GM19467 (cell line): ENCODE data around the gene CEP95.
A peak's percentile ranks its signal among the peaks of the same experiment; 100 is the strongest.

Source experiments
- ATAC-seq: cut with Tn5 transposase; IDR thresholded peaks from one replicate; pipeline ENCODE4 v1.9.1; 2021; ENCODE audit warnings: mild to moderate bottlenecking, moderate library complexity; ENCODE audit not compliant: unreplicated experiment

The CEP95 gene

DNA sequence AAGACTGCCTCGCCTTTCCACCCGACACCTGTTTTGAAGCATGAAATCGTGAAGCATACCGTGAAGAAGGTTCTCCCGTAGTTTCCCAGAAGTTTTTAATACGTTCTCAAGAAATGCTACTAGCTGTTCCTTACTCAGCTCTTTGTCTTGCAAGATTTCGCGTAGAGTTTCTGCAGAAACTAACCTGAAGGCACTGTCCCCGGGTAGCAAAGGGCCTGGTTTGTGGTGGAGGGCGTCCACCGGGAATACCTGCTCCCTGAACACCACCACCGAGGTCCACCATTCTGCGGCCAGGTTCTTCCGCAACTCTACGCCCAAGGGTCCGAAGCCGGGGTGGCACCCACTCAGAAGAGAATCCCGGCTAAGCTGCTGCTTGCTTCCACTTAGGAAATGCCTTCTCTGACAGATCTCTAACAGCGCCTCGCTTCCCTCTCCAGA lies 10.4 kb upstream of the CEP95 start:
- ATAC-seq = peak; percentile 22

DNA sequence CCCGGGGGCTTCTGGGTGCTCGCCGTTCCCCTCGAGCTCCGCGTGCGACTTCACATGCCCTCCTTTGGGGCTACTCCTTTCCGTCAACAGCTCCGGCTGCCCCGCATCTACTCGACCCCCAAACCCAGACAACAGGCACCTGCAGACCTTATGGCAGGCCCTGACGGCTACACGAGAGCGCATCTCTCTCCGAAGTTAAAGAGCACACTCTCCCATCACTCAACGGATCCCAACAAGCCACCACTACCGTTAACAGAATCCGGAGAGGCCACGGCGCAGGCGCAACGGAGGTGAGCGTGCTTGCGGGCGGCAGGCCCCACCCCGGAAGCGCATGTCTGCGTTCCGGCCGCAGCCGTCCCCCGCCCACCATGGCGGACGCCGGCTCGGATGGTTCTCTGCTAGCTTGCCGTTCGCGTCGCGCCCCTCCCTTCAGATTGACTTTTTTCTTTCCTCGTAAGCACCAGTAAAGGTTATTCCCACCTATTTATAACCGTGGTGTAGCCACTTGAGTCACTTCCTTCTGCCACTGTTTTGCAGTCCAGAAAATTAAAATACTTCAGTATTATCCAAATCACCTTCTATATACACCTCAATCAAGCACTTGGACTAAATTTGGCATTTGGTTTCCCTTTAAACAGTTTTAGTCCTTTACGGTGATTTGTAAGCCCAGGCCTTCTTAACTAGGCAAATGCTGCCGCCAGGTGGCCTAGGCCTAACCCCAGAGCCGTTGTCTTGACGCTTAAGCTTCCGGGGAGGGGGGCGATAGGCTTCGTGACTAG lies 9.8 kb upstream of the CEP95 start, which contains the start of gene POLG2:
Gene POLG2 (minus strand): TSS at position 269 of the 779 bp plus-strand sequence. CDS start 86 bp downstream, at position 183.
- peak; percentile 76 for ATAC-seq

DNA sequence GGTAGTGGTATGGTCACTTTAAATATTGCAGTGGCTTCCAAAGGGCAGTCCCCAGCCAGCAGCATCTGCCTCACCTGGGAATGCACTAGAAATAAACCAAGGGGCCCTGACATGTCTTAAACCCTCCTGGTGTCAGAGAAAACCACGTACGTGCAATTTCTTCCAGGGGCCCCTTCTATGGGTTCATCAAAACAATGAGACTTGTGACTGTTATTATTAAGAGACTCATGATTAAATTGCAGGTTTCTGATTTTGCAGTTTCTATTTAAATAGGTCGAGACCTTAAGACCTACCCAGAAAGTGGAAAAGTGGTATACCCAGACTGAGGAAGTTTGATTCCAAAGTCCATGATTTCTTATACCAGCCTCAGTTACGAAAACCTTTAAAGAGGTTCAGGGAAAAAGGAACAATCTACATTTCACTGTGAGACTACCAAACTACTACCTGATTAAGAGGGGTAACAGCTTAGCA lies 9.2 kb upstream of the CEP95 start:
- no peak for ATAC-seq

DNA sequence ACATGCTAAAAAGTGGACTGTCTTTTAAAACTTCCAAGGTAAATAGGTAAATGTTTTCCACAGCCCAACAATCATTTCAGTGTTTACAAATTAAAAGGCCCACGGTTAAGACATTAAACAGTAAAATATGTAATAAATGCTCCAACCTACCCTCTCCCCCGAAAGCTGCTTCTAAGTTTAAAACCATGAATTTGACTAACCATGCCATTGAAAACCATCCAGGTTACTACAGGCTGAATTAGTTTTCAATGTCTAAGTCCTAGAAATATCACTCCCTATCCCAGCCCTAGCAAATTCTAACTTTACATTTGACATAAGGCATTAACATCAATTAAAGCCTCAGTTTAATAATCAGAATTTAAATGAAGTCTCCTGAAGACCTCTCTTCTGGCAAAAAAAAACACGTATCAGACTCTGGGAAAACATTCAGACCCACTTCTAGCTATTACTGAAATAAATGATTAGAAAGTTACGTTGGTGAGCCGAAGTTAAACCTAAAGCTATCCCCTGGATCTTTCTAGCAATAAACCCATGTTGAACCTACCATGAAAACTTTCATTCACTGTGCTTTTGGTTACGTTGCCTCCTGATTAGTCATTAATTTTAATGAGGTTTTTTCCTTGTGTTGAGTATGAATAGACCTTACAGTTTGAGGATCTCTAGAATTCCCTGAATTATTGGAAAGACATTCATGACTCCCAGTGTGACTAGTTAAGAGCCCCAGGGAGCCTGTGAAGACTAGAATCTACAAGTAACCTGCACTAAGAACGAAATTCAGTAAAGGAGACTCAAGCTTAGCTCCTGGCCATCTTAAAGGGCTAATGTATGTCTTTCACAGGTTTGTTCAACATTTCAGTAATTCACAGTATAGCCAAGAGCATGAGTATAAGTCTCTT lies 8.2 kb upstream of the CEP95 start:
- no peak for ATAC-seq

DNA sequence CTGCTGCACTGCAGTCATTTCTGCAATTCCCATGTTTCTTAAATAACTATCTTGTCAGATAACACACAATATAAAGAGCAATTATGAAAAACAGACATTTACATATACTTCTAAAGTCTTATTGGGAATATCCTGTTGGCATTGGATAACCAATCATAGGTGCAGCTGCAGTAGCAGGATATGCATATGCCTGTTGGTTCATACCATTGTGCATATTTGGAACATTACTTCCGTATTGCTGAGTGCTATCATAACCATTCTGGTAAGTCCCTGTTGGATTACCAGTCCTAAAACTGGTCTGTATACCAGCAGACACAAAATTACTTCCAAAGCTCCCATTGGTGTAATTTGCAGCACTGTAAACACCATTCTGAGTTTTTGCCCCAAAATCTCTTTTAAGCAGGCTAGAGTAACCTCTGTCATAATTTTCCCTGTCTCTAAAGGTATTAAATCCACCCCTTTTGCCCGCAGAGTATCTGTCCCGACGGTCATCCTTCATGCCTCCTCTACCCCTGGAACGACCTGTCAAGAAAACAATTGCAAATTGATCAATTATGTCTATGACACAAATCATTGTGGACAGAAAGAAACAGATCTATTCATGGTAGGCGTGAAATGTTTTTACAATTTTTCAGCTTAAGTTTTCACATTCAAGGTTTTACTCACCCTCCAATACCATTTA lies 6.8 kb upstream of the CEP95 start:
- no peak for ATAC-seq

DNA sequence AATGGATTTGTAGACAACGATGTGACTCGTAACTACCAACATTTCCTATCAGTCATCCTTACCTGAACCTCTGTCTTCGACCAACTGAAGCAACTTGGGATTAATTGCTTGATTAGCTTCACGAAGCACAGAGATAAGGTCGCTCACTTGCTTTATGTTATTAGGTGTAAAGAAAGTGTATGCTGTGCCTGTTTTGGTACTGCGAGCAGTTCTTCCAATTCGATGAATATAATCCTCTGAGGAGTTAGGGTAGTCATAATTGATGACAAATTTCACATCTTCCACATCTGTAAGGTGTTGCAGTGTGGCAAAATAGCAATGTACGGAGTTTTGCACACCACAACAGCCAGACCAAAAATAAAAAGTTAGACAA lies 6.3 kb upstream of the CEP95 start:
- no peak for ATAC-seq

DNA sequence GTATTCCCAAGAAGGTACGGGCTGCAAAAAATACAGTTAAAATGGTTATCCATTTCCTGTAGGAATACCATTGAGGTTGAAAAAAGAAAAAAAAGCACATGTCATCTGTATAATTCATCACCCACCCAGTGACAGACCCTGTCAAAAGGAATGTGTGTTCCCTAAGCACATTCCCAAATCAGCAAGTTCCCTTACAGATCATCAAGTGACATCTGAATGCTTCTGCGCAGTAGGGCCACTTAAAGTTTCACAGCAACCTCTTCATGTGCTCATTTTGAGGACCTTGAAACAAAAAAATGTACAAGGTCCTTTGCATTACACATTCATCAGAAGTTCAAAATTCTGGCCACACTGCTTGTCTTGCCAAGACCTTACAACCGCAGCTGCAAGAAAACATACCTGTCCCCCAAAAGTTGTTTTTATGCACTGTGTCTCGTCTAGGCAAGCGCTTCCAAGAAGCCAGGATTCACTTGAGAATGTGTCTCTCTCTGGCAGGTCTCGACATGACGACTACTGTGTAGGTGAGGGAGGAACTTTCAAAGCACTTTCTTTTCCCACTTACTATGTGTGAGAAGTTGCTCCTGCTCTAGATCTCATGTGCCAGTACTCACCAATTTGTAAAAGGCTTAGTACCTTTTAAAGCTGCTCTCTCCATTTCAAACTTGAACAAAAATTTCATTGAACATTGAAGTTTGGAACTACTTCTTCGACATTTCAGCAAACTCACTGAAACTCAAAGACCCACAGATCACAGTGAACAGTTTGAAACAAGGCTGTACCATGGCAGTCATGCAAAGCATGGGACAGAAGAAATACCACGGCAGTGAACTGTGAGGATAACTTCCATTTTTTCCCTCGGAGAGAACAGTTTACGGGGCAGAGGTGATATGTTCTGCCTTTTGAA lies 5.7 kb upstream of the CEP95 start:
- ATAC-seq = no peak

DNA sequence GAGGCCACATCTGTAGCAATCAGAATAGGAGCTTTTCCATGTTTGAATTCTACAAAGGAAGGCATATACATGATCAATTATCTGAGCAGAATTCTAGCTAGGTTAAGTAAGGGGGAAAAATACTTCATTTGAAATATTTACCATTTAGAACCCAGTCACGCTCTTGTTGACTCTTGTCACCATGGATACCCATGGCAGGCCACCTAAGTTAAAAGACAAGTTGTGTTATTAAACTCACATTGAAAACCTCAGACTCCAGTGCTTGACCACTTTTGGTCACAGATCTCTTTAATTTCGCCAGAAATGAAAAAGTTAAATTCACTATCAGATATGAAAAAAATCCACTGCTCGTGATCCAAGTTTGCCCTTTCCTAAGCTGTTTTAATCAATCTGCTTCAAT lies 4.8 kb upstream of the CEP95 start:
- no peak for ATAC-seq

DNA sequence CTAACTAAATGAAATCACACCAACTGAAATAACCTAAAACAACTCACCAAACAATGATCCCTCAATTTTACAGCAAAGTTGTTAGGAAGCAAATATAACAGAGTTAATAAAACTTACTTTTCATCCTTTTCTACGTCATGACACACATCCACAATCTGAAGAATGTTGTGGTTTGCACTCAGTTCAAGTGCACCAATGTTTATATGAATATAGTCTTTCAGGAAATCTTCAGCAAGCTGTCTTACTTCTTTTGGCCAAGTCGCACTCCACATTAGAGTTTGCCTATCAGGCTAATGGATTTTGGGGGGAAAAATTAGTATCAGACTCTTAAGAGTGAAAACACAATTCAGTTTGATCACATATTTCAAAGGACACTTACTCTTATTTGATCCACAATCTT lies 4.0 kb upstream of the CEP95 start:
- ATAC-seq = no peak

DNA sequence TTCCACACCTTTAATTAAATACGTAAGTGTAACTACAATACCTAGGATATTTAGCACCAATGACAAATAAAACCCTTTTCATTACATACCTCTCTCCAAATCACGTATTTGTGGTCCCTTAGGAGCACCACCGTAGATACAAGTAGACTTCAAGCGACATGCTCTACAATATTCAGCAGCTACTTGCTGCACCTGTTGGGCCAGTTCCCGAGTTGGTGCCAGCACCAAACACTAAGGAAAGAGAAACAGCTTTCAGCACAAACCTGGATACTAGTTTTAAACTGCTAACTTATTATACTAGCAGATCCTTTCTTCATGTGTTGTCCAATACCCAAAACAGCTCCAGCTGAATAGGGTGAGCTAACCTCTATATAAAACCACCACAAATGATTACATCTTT lies 3.4 kb upstream of the CEP95 start:
- no peak for ATAC-seq

DNA sequence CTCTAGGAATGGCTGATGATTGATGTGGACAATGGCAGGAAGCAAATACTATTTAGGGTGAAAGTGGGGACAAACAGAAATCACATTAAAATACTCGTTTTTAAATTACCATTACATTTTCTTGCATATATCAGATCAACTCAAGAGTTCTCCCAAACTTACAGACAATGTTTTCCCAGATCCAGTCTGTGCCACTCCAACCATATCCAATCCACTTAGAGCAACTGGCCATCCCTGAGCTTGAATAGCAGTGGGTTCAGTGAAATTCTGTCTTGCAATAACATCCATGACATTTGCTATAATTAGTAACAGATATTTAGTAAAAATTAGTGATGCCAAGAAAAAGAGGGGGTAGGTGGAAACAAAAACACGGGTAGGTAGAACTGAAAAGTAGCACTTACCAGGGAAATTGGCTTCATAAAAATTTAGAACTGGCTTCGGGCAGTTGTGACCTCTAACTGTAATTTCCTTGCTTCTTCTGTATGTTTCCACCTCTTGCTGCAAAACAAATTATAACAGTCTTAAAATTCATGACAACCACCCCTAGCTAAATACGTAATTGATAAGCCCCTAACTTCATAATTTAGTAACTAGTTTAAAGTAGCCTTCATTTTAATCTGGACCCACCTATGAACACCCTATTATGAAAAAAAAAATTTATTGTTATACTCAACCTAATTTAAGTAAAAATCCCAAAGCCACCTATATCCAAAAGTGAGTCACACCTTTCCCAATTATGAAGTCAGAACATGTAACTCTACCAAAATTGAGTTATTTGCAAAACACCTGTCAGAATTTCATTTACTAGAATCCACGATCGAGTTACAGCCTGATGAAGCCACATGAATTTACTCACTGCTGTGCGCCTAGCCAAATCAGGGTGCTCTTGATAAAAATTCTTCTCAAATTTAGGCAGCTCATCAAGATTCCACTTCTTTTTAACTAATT lies 2.7 kb upstream of the CEP95 start:
- no peak for ATAC-seq

DNA sequence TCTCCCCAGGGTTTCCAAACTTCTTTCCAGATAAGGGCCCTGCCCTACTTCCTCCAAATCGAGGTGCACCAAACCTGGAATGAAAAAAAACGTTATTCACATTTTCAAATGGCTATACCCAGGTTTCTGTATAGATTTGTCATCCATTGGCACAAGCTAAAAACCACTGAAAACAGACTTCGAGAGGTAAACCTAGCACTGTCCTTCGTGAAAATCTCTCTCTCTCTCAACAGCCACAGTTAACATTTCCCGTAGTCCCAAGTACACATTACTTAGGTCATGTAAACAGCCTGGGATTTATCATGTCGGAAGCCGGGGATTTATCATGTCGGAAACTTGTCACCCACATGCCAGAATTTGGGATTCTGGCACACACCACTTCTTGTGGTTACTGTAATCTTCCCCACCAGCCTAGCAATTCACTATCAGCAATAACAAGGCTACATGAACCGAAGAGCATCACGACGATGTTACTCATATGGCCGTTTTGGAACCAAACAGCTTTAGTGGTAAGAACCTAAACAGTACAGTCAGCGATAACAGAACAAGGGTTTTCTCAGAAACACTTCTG lies 1.9 kb upstream of the CEP95 start:
- ATAC-seq = no peak

DNA sequence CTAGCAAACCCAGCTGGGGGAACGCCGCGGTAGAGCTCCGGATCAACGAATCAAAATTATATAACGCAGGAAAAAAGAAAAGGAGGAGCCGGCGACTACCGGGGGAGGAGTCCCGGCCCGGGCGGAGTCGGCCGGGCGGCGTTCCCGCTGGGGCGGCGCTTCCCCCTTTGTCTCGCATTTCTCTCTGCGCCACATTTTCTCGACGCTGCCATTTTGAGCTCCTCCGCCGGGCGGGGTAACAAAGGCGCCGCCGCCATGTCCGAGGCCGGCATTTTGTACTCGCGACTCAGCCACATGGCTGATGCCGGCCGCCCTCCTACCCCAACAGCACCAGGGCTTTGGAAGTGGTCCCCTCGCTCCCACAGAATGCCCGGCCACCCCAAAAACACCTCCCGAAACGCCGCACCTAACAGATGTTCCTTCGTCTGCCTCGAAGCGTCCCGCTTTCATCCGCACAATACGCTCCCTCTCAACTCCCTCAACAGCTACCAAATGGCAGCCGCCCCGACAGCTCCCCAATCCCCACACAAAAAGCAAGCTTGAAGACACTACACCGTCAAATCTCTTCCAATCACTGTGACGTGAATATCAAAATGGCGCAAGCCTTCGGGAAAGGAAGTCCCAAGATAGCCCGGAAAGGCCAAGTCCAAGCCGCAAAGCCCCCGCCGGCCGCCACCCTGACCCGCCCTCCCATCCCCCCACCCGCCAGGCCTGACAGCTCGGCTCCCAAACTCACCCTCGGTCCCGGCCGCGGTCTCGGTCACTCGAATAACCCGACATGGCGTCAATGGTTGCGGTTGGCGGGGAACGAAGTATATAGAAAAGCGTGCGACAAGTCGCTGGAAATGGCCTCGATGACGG lies 1.2 kb upstream of the CEP95 start:
- ATAC-seq = peak; percentile 22

DNA sequence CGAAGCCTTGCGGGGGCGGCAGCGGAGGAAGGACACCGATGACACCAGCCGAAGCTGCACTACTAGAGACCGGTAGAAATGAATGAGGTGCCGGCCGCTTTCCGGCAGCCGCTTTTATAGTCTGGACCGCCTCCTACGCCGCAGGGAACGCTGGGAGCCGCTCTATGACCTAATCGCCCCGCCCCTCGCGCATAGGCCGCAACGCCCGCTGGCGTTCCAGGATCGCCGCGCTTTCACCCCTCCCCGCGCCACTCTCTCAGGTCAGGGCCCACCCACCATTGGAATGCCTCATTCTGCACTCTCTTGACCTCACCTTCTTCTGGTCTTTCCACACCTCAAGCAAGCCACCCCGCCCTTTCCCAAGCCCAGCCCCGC lies 589 bp upstream of the CEP95 start, which contains the start of gene DDX5:
Gene DDX5 (minus strand): TSS at position 89 of the 375 bp plus-strand sequence. CDS start 170 bp downstream, outside the sequence.
- peak; percentile 49 for ATAC-seq

DNA sequence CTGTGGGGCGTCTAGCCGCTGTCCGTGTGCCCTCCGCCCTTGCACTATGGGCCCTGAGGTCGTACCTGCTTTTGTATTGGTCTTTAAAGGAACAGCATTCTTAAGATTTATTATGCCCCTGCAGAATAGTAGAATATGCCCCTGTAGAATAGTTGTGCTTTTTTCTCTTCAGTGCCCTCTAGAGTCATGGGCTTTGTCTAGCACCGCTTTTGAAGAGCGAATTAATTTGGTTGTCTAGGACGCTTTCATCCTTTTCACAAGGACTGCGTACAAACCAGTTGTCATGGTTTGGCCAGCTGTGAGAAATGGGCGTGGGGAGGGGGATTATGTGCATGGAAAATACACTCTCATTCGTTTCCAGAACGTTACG lies 621 bp downstream of the CEP95 start:
- peak; percentile 6 for ATAC-seq

DNA sequence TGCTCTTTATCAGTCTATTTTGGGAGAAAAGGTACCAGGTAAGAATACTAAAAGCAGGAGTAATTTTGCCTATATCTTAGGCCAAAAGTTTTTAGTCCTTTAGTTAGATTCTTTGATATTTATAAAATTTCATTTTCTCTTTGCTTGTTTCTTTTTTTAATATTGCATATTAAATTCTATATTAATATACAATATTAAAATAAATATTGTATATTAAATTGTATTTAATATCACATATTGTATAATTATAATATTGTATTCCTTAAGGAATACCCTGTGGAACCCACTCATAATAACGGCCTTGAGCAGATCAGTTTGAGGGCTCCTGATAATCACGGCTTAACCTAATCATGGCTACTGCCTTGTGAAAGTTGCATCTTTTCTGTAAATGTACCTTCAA lies 1.9 kb downstream of the CEP95 start:
- ATAC-seq = no peak

DNA sequence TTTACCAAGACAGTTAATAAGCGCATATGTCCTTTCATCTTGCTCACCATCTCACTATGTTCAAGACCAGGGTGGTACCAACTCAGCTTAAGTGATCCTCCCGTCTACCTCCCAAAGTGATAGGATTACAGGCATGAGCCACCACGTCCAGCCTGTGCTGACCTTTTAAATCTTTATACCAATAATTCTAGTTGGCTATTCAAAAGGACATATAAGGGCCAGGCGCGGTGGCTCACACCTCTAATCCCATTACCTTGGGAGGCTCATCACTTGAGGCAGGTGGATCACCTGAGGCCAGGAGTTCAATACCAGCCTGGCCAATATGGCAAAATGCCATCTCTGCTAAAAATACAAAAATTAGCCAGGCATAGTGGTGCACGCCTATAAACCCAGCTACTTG lies 2.4 kb downstream of the CEP95 start:
- ATAC-seq = no peak

DNA sequence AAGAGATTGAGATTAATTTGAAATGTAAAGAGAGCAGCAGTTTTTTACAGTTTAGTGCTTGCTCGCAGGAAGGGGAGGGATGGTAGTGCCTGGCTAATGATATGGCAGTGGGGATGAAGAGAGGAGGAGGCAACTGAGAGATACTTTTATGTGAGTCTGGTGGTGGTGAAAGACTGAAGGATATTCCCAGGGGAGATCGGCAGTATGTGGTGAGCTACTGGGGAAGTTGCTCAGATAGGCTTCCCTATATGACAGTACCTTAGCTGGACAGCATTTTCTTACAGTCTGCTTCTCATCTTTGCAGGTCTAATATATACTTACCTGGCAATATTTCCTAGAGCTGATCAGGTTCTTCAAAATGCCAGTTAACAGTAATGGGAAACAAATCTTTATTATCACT lies 8.6 kb downstream of the CEP95 start:
- no peak for ATAC-seq
